ENCODE results near the gene SHBG. TPM values are rescaled to one million over a fixed set of nuclear protein-coding genes. Genes with fewer than 3 reads are reported as not detected.
"Not testable (repeated sequence)": the region's sequence is repeated elsewhere in the genome, so short reads cannot be mapped to it uniquely, and the experiment has no call there.

Gene SHBG
- total and polyA plus RNA-seq, 3 experiments from 2014 or later: not detected

DNA sequence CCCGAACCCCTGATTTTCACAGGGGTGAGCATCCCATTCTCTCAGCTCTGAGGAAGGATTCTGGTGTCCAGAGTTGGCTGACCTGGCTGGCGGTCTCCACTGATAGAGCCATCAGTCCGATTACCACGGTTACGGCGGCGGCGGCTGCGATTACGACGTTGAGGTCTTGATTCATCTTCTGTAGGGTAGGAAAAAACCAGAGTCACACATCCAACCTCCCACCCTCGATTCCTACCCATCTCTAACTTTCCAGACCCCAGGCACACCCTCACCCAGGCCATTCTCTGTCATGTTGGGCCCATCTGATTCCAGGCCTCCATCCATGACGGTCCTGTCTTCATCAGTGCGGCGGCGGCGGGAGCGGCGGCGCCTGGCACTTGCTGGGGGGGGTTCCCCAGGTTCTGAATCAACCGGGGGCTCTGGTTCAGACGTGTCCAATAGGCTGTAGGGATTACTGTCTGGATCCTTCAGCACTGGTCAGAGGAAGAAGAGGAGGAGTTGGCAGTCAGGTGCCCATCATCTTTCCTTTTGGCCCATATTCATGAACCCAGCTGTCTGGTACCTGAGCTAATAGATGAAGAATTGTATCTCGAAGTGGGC, 37.4 kb upstream of the SHBG start:
- Histone ChIP-seq H3K27ac (ENCODE audit: low read depth, low read length) (no peak overlapping the region), H3K4me1 (ENCODE audit: insufficient read depth, low read length) (no peaks in the 10 kb centered on the region), H3K27me3 (ENCODE audit: insufficient read depth, low read length, poor library complexity, severe bottlenecking) (no peaks in the 10 kb centered on the region), H3K4me3 (ENCODE audit: low read length) (no peak overlapping the region), H3K9me3 (ENCODE audit: low read length) (no peaks in the 10 kb centered on the region), H3K36me3 (ENCODE audit: insufficient read depth, low read length) (peaks cover 46% of the 10 kb centered on the region)
- H3K27ac Mint-ChIP-seq: no peak overlapping the region
- H3K27me3 Mint-ChIP-seq: no peaks in the 10 kb centered on the region
- H3K4me1 Mint-ChIP-seq: peaks cover 0 to 3% (median 0%) of the 10 kb centered on the region in 3 donors
- peaks cover 14 to 75% (median 20%) of the 10 kb centered on the region in 3 donors for H3K36me3 Mint-ChIP-seq
- H3K9me3 Mint-ChIP-seq: no peaks in the 10 kb centered on the region
- ChIA-PET POLR2A (no interaction called here), CTCF (no interaction called here)
- DNase-seq: no peak
- no peak overlapping the region for H3K4me3 Mint-ChIP-seq

DNA sequence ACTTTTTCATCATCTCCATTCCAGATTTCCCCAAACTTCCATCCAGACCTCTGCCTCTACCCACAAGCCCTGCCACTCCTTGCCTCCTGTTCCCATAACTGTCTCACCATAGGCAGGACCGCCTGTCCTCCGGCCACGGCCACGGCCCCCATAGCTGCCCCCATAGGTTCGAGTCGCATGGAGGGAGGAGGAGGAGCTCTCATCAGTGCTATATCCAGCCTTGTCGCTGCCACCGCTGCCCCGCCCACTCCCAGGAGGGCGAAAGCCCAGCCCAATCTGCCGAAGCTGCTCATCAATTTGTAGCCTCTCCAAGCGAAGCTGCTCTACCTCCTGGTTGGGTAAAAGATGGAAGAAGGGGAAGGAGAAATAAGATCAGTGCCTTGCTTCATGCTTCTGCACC, 36.6 kb upstream of the SHBG start:
- no peaks in the 10 kb centered on the region for H3K4me1 ChIP-seq (ENCODE audit: insufficient read depth, low read length)
- POLR2A ChIA-PET: no interaction called here
- Mint-ChIP-seq H3K4me1 (peaks cover 0 to 3% (median 0%) of the 10 kb centered on the region in 3 donors), H3K9me3 (no peaks in the 10 kb centered on the region), H3K36me3 (peaks cover 14 to 71% (median 20%) of the 10 kb centered on the region in 3 donors), H3K4me3 (no peak overlapping the region), H3K27me3 (no peaks in the 10 kb centered on the region), H3K27ac (peak overlapping the region in 1 of 8 donors; percentile 6)
- H3K27me3 ChIP-seq (ENCODE audit: insufficient read depth, low read length, poor library complexity, severe bottlenecking): no peaks in the 10 kb centered on the region
- H3K9me3 ChIP-seq (ENCODE audit: low read length): no peaks in the 10 kb centered on the region
- DNase-seq: no peak
- CTCF ChIA-PET: interaction anchor here (2.6 kb wide), 1 partner anchor 9 kb away, joined by 12 read pairs; the partner anchor contains the start of gene MPDU1
- no peak overlapping the region for H3K4me3 ChIP-seq (ENCODE audit: low read length)
- H3K36me3 ChIP-seq (ENCODE audit: insufficient read depth, low read length): peaks cover 43% of the 10 kb centered on the region
- H3K27ac ChIP-seq (ENCODE audit: low read depth, low read length): no peak overlapping the region

DNA sequence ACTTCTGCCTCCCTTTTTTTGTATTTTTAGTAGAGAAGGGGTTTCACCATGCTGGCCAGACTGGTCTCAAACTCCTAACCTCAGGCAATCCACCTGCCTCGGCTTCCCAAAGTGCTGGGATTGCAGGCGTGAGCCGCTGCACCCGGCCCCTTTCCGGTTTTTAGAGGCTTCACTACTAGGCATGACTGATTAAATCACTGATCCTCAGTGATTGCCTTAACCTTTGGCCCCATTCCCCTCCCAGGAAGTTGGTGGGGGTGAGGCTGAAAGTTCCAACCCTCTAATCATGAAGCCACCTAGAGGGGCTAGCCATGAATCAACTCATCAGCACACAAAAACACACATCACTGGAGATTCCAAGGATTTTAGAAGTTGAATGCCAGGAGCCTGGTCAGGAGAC, 32.4 kb upstream of the SHBG start:
- H3K27me3 Mint-ChIP-seq; H3K4me3 ChIP-seq (ENCODE audit: low read length); POLR2A ChIA-PET; H3K4me1 ChIP-seq (ENCODE audit: insufficient read depth, low read length); H3K4me1 Mint-ChIP-seq; H3K4me3 Mint-ChIP-seq; CTCF ChIA-PET; H3K27ac ChIP-seq (ENCODE audit: low read depth, low read length); H3K9me3 Mint-ChIP-seq; H3K9me3 ChIP-seq (ENCODE audit: low read length); DNase-seq; H3K27ac Mint-ChIP-seq; H3K27me3 ChIP-seq (ENCODE audit: insufficient read depth, low read length, poor library complexity, severe bottlenecking): not testable (repeated sequence)
- peaks cover 18 to 86% (median 23%) of the 10 kb centered on the region in 3 donors for H3K36me3 Mint-ChIP-seq
- peaks cover 52% of the 10 kb centered on the region for H3K36me3 ChIP-seq (ENCODE audit: insufficient read depth, low read length)

DNA sequence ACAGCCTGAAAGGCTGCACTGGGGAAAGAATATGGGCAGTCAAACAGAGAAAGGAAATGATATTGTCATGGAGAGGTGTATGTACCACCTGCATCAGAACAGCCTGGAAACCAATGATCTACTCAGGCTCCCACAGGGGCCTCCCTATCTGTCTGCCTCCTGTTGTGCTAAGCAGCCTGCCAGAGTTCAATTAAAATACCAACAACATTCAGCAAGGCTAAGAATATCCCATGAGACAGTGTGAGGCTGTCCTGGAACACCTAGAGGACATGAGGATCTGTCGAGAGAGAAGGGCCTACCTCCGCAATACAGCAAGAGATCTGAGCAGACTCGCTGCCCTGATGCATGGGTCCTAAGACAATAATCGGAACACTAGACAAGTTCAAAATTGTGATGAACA, 23.7 kb upstream of the SHBG start:
- Histone ChIP-seq H3K27me3 (ENCODE audit: insufficient read depth, low read length, poor library complexity, severe bottlenecking) (no peaks in the 10 kb centered on the region), H3K9me3 (ENCODE audit: low read length) (no peaks in the 10 kb centered on the region), H3K4me3 (ENCODE audit: low read length) (no peak overlapping the region), H3K27ac (ENCODE audit: low read depth, low read length) (no peak overlapping the region), H3K4me1 (ENCODE audit: insufficient read depth, low read length) (no peaks in the 10 kb centered on the region), H3K36me3 (ENCODE audit: insufficient read depth, low read length) (peaks cover 20% of the 10 kb centered on the region)
- no peaks in the 10 kb centered on the region for H3K9me3 Mint-ChIP-seq
- H3K36me3 Mint-ChIP-seq: peaks cover 5 to 54% (median 13%) of the 10 kb centered on the region in 3 donors
- H3K4me3 Mint-ChIP-seq: no peak overlapping the region
- H3K4me1 Mint-ChIP-seq: peaks cover 21 to 27% (median 25%) of the 10 kb centered on the region in 3 donors
- no peak for DNase-seq
- ChIA-PET CTCF (interaction anchor here (1.3 kb wide), 1 partner anchor 9 kb away, joined by 5 read pairs; the partner anchor contains the start of gene FXR2), POLR2A (no interaction called here)
- H3K27ac Mint-ChIP-seq: peak overlapping the region in 2 of 8 donors; percentile 19 to 63
- H3K27me3 Mint-ChIP-seq: no peaks in the 10 kb centered on the region

DNA sequence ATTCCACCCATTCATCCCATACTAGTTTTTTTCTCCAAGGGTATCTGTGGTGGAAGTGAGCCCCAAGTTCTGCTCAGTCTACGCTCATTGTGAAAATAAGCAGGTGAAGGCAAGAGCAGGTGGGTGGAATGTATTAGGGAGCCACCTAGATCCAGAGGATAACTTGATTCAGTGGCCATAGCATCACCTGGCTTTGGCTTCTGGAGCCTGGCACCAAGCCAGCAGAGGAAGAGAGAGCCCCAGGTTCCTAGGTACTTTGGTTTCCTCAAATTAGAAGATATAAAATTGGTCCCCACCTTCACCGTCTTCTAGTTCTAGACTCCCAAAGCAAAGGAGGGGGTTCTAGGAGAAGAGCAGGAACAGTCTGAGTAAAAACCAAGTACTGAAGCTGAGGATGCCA, 19.3 kb upstream of the SHBG start:
- H3K9me3 ChIP-seq (ENCODE audit: low read length): no peaks in the 10 kb centered on the region
- H3K36me3 ChIP-seq (ENCODE audit: insufficient read depth, low read length): no peaks in the 10 kb centered on the region
- peaks cover 26% of the 10 kb centered on the region for H3K4me1 ChIP-seq (ENCODE audit: insufficient read depth, low read length)
- ChIA-PET POLR2A (interaction anchor here (0.5 to 0.7 kb wide), 2 partner anchors 39 to 606 kb away, joined by 3 to 4 read pairs; no protein-coding TSS in a partner anchor), CTCF (interaction anchor here (1.0 kb wide), 1 partner anchor 21 kb away, joined by 4 read pairs; no protein-coding TSS in a partner anchor)
- no peaks in the 10 kb centered on the region for H3K9me3 Mint-ChIP-seq
- H3K27me3 ChIP-seq (ENCODE audit: insufficient read depth, low read length, poor library complexity, severe bottlenecking): no peaks in the 10 kb centered on the region
- H3K4me1 Mint-ChIP-seq: peaks cover 44 to 55% (median 49%) of the 10 kb centered on the region in 3 donors
- H3K4me3 Mint-ChIP-seq: peak overlapping the region in 1 of 7 donors; percentile 34
- H3K27me3 Mint-ChIP-seq: no peaks in the 10 kb centered on the region
- H3K27ac ChIP-seq (ENCODE audit: low read depth, low read length): no peak overlapping the region
- no peak for DNase-seq
- H3K36me3 Mint-ChIP-seq: peaks cover 0 to 27% (median 3%) of the 10 kb centered on the region in 3 donors
- no peak overlapping the region for H3K4me3 ChIP-seq (ENCODE audit: low read length)
- H3K27ac Mint-ChIP-seq: no peak overlapping the region

DNA sequence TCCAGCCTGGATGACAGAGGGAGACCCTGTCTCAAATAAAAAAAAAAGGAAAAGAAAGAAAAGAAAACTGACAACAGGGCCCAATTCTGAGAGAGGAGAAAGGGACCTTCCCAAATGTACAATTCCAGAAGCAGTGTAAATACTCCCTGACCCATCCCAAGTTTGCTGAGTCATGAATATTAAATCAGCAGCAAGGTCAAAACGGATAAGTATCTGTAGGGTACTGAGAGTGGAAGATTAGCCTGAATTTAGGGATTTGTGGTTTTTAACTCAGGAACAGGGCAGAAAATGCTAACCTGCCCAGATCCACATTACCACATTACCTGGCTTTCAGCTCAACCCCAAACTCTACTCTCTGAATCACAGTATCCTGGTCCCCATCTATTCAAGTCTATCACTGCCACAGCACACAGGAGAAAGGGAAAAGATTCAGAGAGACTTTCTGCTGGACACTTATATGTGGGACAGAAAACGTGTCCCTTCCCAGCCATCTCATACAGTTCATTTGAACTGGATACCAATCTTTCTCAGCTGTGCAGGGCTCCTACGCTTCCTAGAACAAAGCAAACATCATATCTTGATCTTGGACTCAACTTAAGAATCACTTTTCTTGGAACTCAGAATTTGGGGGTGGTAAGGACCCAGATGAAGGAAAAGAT, 18.2 kb upstream of the SHBG start:
- Mint-ChIP-seq H3K4me1 (peaks cover 37 to 52% (median 40%) of the 10 kb centered on the region in 3 donors), H3K27ac (peak overlapping the region in 6 of 8 donors; percentile 1 to 92 (median 43)), H3K36me3 (peaks cover 0 to 19% (median 0%) of the 10 kb centered on the region in 3 donors), H3K27me3 (no peaks in the 10 kb centered on the region), H3K9me3 (no peaks in the 10 kb centered on the region), H3K4me3 (peak overlapping the region in 6 of 7 donors; percentile 47 to 89 (median 63))
- CTCF ChIA-PET: interaction anchor here (0.9 kb wide), 1 partner anchor 22 kb away, joined by 4 read pairs; the partner anchor contains the start of gene SOX15
- POLR2A ChIA-PET: interaction anchor here (0.6 to 1.1 kb wide), 2 partner anchors 71 to 74 kb away, joined by 3 to 7 read pairs; no protein-coding TSS in a partner anchor
- Histone ChIP-seq H3K27ac (ENCODE audit: low read depth, low read length) (no peak overlapping the region), H3K27me3 (ENCODE audit: insufficient read depth, low read length, poor library complexity, severe bottlenecking) (no peaks in the 10 kb centered on the region), H3K9me3 (ENCODE audit: low read length) (no peaks in the 10 kb centered on the region), H3K4me1 (ENCODE audit: insufficient read depth, low read length) (peaks cover 26% of the 10 kb centered on the region), H3K36me3 (ENCODE audit: insufficient read depth, low read length) (no peaks in the 10 kb centered on the region), H3K4me3 (ENCODE audit: low read length) (no peak overlapping the region)
- no peak for DNase-seq

DNA sequence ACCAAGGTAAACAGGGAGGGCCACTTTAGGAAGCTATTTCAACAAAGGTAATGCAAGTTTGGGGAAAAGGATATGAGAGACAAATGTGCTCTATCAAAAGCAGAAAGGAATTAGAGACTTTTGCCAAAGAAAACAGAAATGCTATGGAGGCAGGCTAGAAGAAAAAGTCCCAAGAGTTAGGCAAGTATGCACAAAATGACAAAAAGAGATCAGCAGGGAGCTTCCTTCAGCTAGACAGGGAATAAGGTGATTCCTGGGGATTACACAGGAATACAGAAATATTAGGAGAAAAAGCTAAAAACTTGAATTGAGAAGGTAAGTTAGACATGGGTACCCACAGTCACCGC, 17.7 kb upstream of the SHBG start:
- Mint-ChIP-seq H3K36me3 (peaks cover 0 to 19% (median 0%) of the 10 kb centered on the region in 3 donors), H3K9me3 (no peaks in the 10 kb centered on the region), H3K4me3 (peak overlapping the region; percentile 47 to 89 (median 58)), H3K4me1 (peaks cover 37 to 52% (median 40%) of the 10 kb centered on the region in 3 donors), H3K27me3 (no peaks in the 10 kb centered on the region), H3K27ac (peak overlapping the region in 7 of 8 donors; percentile 1 to 92 (median 58))
- Histone ChIP-seq H3K27me3 (ENCODE audit: insufficient read depth, low read length, poor library complexity, severe bottlenecking) (no peaks in the 10 kb centered on the region), H3K9me3 (ENCODE audit: low read length) (no peaks in the 10 kb centered on the region), H3K4me1 (ENCODE audit: insufficient read depth, low read length) (peaks cover 26% of the 10 kb centered on the region), H3K27ac (ENCODE audit: low read depth, low read length) (no peak overlapping the region), H3K36me3 (ENCODE audit: insufficient read depth, low read length) (no peaks in the 10 kb centered on the region), H3K4me3 (ENCODE audit: low read length) (no peak overlapping the region)
- POLR2A ChIA-PET: interaction anchor here (1.1 to 1.3 kb wide), 2 partner anchors 39 to 74 kb away, joined by 5 to 7 read pairs; no protein-coding TSS in a partner anchor
- CTCF ChIA-PET: interaction anchor here (0.9 kb wide), 1 partner anchor 23 kb away, joined by 4 read pairs; the partner anchor contains the start of gene SOX15
- DNase-seq: no peak
